MM.1S (cell line): ENCODE results near the gene CTNNA3.

Experiments
- DNase-seq: peaks from one replicate; pipeline ENCODE4 v3.0.0-alpha.2; 2015
- H2AFZ ChIP-seq: fragments of 300-600 bp; sonication (generic); 2 replicates; pipeline ENCODE4 v1.6.0; 2016; ENCODE audit warnings: antibody characterized with exemption, low read length
- H3F3A ChIP-seq: fragments of 300-600 bp; sonication (generic); 2 replicates; pipeline ENCODE4 v1.6.1; 2016; ENCODE audit warnings: mild to moderate bottlenecking, antibody characterized with exemption, low read length, moderate library complexity, mixed read lengths; ENCODE audit not compliant: insufficient read depth
- H3K27ac ChIP-seq: fragments of 300-600 bp; sonication (generic); 2 replicates; pipeline ENCODE4 v1.5.1; 2016; ENCODE audit warnings: mild to moderate bottlenecking, low read length
- H3K27me3 ChIP-seq: fragments of 300-600 bp; sonication (generic); replicated peaks from 2 replicates; pipeline ENCODE4 v1.6.0; 2016; ENCODE audit warnings: low read length; ENCODE audit not compliant: insufficient read depth
- H3K36me3 ChIP-seq: fragments of 300-600 bp; sonication (generic); replicated peaks from 2 replicates; pipeline ENCODE4 v1.6.1; 2016; ENCODE audit warnings: mild to moderate bottlenecking, low read length, mixed read lengths; ENCODE audit not compliant: insufficient read depth
- H3K4me1 ChIP-seq: fragments of 300-600 bp; sonication (generic); 2 replicates; pipeline ENCODE4 v1.6.1; 2016; ENCODE audit warnings: low read length, mixed read lengths
- H3K4me2 ChIP-seq: fragments of 300-600 bp; sonication (generic); 2 replicates; pipeline ENCODE4 v1.6.0; 2016; ENCODE audit warnings: low read depth, low read length
- H3K4me3 ChIP-seq: fragments of 300-600 bp; sonication (generic); 2 replicates; pipeline ENCODE4 v1.5.1; 2016; ENCODE audit warnings: low read length, mixed read lengths
- H3K79me2 ChIP-seq: fragments of 300-600 bp; sonication (generic); 2 replicates; pipeline ENCODE4 v1.6.1; 2016; ENCODE audit warnings: mixed run types, low read length, mixed read lengths
- H3K9ac ChIP-seq: fragments of 300-600 bp; sonication (generic); 2 replicates; pipeline ENCODE4 v1.6.1; 2016; ENCODE audit warnings: low read length, mixed read lengths
- H3K9me2 ChIP-seq: fragments of 300-600 bp; sonication (generic); replicated peaks from 2 replicates; pipeline ENCODE4 v1.6.1; 2016; ENCODE audit warnings: mild to moderate bottlenecking, low read length, mixed read lengths; ENCODE audit not compliant: insufficient read depth
- H3K9me3 ChIP-seq: fragments of 300-600 bp; sonication (generic); replicated peaks from 2 replicates; pipeline ENCODE4 v1.6.1; 2016; ENCODE audit warnings: mild to moderate bottlenecking, low read length, mixed read lengths; ENCODE audit not compliant: insufficient read depth
- H4K20me1 ChIP-seq: fragments of 300-600 bp; sonication (generic); 2 replicates; pipeline ENCODE4 v1.6.1; 2016; ENCODE audit warnings: mild to moderate bottlenecking, low read length, moderate library complexity, mixed read lengths; ENCODE audit not compliant: insufficient read depth
- EZH2 ChIP-seq: fragments of 300-600 bp; sonication (generic); optimal IDR thresholded peaks from 2 replicates; pipeline ENCODE3; 2017; ENCODE audit warnings: low read depth, mild to moderate bottlenecking, antibody characterized with exemption, low read length, mixed read lengths
- EZH2phosphoT487 ChIP-seq: fragments of 300-600 bp; sonication (generic); IDR thresholded peaks from 2 replicates; pipeline ENCODE4 v1.6.1; 2018; ENCODE audit warnings: antibody characterized with exemption, low read length
- TF ChIP-seq, protein P1 (sequence below): fragments of 300-600 bp; sonication (generic); IDR thresholded peaks from 2 replicates; pipeline ENCODE4 v1.5.1; 2016; ENCODE audit warnings: antibody characterized with exemption, low read length, mixed read lengths

Gene CTNNA3

DNA sequence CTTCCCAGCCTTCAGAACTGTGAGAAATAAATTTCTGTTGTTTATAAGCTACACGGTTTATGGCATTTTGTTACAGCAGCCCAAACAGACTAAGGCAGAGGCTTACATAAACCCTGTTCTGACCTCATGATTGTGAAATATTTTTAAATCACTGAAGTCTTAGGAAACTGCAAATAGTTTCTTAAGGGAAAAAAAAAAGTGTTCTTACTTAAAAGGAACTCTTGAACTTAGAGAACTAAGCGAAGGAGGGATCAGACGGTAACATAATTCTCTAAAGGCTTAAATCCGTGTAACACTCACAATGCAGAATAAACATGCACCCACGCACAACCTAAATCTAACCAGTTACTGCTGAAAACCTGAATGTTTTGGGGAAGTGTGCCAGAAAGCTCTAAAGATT is 1519.2 kb downstream of the CTNNA3 start:
- H2AFZ ChIP-seq: no peak overlapping the region
- H3K9ac ChIP-seq: no peak overlapping the region
- no peaks in the 10 kb centered on the region for H3K27me3 ChIP-seq
- H3K4me3 ChIP-seq: no peak overlapping the region
- no peaks in the 10 kb centered on the region for H3K36me3 ChIP-seq
- H3K4me1 ChIP-seq: no peaks in the 10 kb centered on the region
- H4K20me1 ChIP-seq: no peaks in the 10 kb centered on the region
- no peak overlapping the region for H3K4me2 ChIP-seq
- H3K79me2 ChIP-seq: no peaks in the 10 kb centered on the region
- no peaks in the 10 kb centered on the region for H3K9me2 ChIP-seq
- H3F3A ChIP-seq: no peaks in the 10 kb centered on the region
- DNase-seq: no peak
- no peaks in the 10 kb centered on the region for H3K9me3 ChIP-seq
- no peak overlapping the region for H3K27ac ChIP-seq
- TF ChIP-seq, protein P1, sequence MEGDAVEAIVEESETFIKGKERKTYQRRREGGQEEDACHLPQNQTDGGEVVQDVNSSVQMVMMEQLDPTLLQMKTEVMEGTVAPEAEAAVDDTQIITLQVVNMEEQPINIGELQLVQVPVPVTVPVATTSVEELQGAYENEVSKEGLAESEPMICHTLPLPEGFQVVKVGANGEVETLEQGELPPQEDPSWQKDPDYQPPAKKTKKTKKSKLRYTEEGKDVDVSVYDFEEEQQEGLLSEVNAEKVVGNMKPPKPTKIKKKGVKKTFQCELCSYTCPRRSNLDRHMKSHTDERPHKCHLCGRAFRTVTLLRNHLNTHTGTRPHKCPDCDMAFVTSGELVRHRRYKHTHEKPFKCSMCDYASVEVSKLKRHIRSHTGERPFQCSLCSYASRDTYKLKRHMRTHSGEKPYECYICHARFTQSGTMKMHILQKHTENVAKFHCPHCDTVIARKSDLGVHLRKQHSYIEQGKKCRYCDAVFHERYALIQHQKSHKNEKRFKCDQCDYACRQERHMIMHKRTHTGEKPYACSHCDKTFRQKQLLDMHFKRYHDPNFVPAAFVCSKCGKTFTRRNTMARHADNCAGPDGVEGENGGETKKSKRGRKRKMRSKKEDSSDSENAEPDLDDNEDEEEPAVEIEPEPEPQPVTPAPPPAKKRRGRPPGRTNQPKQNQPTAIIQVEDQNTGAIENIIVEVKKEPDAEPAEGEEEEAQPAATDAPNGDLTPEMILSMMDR: no peak
- TF ChIP-seq EZH2phosphoT487 (no peak), EZH2 (no peak)

DNA sequence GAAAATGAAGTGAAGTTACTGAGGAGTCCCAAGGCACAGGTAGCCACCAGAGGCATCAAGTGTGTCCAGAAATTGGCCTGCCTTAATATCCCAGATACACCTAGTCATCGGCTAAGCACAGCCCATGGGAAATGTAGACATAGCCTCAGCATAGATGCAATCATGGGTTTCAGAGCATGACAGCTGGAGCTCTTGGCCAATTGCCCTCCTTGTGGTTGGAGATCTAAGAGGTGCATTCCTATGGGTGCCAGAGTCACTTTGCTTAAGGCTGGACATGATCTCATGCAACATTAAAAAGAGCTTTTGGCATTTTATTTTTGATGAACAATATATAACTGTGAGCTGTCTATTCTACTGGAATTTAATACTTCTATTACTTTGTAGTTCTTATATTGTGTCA is 1528.2 kb downstream of the CTNNA3 start:
- no peaks in the 10 kb centered on the region for H3K27me3 ChIP-seq
- DNase-seq: no peak
- no peaks in the 10 kb centered on the region for H3K9me3 ChIP-seq
- no peak overlapping the region for H3K4me2 ChIP-seq
- H3K79me2 ChIP-seq: no peaks in the 10 kb centered on the region
- TF ChIP-seq EZH2 (no peak), EZH2phosphoT487 (no peak)
- TF ChIP-seq, protein P1: no peak
- H4K20me1 ChIP-seq: no peaks in the 10 kb centered on the region
- no peak overlapping the region for H3K27ac ChIP-seq
- no peak overlapping the region for H2AFZ ChIP-seq
- H3K4me1 ChIP-seq: no peaks in the 10 kb centered on the region
- H3K9me2 ChIP-seq: no peaks in the 10 kb centered on the region
- H3F3A ChIP-seq: no peaks in the 10 kb centered on the region
- no peaks in the 10 kb centered on the region for H3K36me3 ChIP-seq
- no peak overlapping the region for H3K9ac ChIP-seq
- H3K4me3 ChIP-seq: no peak overlapping the region

DNA sequence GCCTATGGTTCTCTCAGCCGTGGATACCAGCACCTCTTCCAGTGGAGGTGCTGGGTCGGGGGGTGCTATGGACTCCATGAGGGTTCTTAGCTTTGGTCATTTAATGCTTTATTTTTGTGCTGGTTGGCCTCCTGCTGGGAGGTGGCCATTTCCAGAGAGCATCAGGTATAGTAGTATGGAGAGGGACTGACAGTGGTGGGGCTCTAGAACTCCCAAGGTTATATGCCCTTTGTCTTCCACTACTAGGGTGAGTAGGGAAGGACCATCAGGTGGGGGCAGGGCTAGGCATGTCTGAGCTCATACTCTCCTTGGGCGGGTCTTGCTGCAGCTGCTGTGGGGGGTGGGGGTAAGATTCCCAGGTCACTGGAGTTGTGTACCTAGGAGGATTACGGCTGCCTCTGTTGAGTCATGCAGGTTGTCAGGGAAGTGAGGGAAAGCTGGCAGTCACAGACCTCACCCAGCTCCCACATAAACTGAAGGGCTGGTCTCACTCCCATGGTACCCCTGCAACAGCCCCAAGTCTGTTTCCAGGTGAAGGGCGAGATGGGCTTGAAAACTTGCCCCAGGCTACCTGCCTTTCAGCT is 1533.3 kb downstream of the CTNNA3 start:
- no peaks in the 10 kb centered on the region for H3K9me2 ChIP-seq
- no peaks in the 10 kb centered on the region for H3K9me3 ChIP-seq
- no peak for DNase-seq
- H4K20me1 ChIP-seq: no peaks in the 10 kb centered on the region
- TF ChIP-seq, protein P1: no peak
- TF ChIP-seq EZH2phosphoT487: no peak
- TF ChIP-seq EZH2: no peak
- no peak overlapping the region for H3K27ac ChIP-seq
- no peak overlapping the region for H3K9ac ChIP-seq
- H3K4me3 ChIP-seq: no peak overlapping the region
- no peak overlapping the region for H2AFZ ChIP-seq
- no peak overlapping the region for H3K4me2 ChIP-seq
- H3K79me2 ChIP-seq: no peaks in the 10 kb centered on the region
- no peaks in the 10 kb centered on the region for H3K36me3 ChIP-seq
- no peaks in the 10 kb centered on the region for H3F3A ChIP-seq
- no peaks in the 10 kb centered on the region for H3K27me3 ChIP-seq
- H3K4me1 ChIP-seq: no peaks in the 10 kb centered on the region
